ENCODE results near the gene NGFR.
"Not testable (repeated sequence)": the region's sequence is repeated elsewhere in the genome, so short reads cannot be mapped to it uniquely, and the experiment has no call there.

Gene NGFR

GRCh38 chr17:49495842-49496182 lies 719 bp downstream of the NGFR start:
- DNase-seq (ENCODE audit: low read depth in 2 of 2, low spot score in 1 of 2): no peak

- DNase-seq (ENCODE audit: low read depth in 2 of 2, low spot score in 1 of 2): peak; percentile 50 to 66
These were observed 1.2 kb downstream of the NGFR start for GRCh38 chr17:49496183-49496866.

DNA sequence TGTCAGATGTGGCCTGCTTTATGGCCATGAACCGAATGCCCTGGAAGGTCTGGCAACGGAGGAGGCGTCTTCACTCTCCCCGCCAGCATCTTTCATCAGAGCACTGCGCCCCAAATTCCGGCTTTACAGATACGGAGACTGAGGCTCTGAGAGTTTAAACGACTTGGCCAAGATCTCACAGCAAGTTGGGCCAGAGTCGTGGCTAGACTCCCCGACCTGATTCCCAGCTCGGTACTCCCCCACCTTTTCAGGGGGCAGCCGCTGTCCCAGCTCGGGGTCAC lies 1.7 kb downstream of the NGFR start:
- no peak for DNase-seq (ENCODE audit: low read depth in 2 of 2, low spot score in 1 of 2)

- no peak for DNase-seq (ENCODE audit: low read depth in 2 of 2, low spot score in 1 of 2)
These were observed 2.3 kb downstream of the NGFR start for GRCh38 chr17:49497148-49498028.

GRCh38 chr17:49498029-49498615 lies 3.0 kb downstream of the NGFR start:
- no peak for DNase-seq (ENCODE audit: low read depth in 2 of 2, low spot score in 1 of 2)

GRCh38 chr17:49501496-49501895 lies 6.4 kb downstream of the NGFR start:
- no peak for DNase-seq (ENCODE audit: low read depth in 2 of 2, low spot score in 1 of 2)

- DNase-seq (ENCODE audit: low read depth in 2 of 2, low spot score in 1 of 2): no peak
These were observed 7.2 kb downstream of the NGFR start for GRCh38 chr17:49502254-49502653.

GRCh38 chr17:49502680-49503079 lies 7.6 kb downstream of the NGFR start:
- DNase-seq (ENCODE audit: low read depth in 2 of 2, low spot score in 1 of 2): not testable (repeated sequence)

DNA sequence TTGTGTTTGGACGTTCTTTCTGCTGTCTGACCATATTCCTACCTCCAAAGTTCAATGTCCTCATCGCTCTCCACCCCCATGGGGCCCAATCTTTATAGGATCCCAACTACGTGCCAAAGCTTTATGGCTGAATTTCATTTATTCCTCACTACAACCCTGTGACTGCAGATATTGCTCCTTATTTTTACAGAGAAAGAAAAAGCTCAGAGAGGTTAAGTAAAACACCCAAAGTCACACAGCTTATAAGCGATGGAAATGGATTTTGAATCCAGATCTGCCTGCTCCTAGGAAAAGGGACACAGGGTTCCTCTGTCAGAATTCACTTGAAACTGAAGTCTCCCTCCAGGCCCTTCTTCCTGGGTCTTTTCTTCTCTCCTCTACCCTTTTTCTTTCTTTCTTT lies 9.3 kb downstream of the NGFR start:
- DNase-seq (ENCODE audit: low read depth in 2 of 2, low spot score in 1 of 2): no peak

GRCh38 chr17:49505854-49506253 lies 10.8 kb downstream of the NGFR start:
- DNase-seq (ENCODE audit: low read depth in 2 of 2, low spot score in 1 of 2): no peak

DNA sequence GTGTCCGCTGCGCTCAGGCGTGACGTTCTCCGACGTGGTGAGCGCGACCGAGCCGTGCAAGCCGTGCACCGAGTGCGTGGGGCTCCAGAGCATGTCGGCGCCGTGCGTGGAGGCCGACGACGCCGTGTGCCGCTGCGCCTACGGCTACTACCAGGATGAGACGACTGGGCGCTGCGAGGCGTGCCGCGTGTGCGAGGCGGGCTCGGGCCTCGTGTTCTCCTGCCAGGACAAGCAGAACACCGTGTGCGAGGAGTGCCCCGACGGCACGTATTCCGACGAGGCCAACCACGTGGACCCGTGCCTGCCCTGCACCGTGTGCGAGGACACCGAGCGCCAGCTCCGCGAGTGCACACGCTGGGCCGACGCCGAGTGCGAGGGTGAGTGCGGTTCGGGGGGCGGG lies 11.2 kb downstream of the NGFR start:
- no peak for DNase-seq (ENCODE audit: low read depth in 2 of 2, low spot score in 1 of 2)

DNA sequence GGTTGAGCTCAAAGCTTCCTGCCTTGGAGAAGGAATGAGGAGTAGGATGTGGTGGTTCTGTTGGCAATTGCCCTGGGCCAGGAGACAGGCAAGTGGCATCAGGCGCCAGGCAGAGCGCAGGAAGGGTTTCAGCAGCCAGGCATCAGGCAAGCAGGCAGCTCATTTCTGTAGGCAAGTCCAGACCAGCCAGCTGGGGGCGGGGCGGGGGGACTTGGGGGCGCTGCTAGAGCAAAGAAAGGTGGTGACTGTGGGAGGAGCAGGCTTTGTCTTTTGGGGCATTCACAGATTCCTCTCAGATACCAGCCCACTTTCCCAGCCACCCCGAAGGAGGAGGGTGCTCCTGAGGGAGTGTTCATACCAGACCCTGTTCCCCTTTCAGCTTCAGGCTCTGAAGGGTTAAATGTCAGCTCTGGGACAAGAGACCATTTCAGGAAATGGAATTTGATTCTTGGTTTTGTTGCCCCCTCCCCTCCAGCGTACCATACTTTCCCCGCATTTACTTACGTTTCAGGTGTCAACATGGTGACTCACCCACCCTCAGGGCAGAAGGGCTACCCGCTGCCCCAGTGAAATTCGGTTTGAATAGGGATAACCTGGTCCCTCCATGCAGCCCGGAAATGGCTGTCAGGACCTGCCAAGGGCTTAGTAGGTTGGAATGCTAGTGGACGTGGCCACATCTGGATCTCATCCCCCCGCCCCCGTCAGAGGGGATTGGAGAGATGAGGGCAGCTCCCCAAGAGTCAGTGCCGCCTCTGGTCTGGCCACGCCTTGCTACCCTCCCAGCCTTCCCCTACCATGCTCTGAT lies 13.2 kb downstream of the NGFR start:
- DNase-seq (ENCODE audit: low read depth in 2 of 2, low spot score in 1 of 2): no peak

- DNase-seq (ENCODE audit: low read depth in 2 of 2, low spot score in 1 of 2): no peak
These were observed 13.9 kb downstream of the NGFR start for GRCh38 chr17:49508866-49509587.

DNA sequence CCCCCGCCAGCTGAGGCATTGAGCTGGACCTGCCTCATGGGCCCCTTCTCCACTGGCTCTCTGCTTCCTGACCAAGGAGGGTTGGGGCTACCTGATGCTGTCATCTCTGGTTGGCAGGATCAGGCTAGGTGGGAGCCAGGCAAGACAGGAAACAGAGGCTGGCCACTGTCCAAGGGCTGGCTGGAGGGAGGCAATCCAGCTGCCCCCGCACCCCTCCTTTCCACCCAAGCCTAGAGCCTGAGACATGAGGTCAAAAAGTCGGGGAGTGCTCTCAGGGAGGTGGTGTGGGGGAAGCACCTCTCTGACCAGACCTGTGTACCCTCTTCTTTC lies 14.5 kb downstream of the NGFR start:
- DNase-seq (ENCODE audit: low read depth in 2 of 2, low spot score in 1 of 2): no peak

- DNase-seq (ENCODE audit: low read depth in 2 of 2, low spot score in 1 of 2): no peak
These were observed 15.1 kb downstream of the NGFR start for GRCh38 chr17:49510059-49510719.

GRCh38 chr17:49510720-49511110 lies 15.6 kb downstream of the NGFR start:
- no peak for DNase-seq (ENCODE audit: low read depth in 2 of 2, low spot score in 1 of 2)

- DNase-seq (ENCODE audit: low read depth in 2 of 2, low spot score in 1 of 2): no peak
These were observed 16.7 kb downstream of the NGFR start for GRCh38 chr17:49511810-49512209.

DNA sequence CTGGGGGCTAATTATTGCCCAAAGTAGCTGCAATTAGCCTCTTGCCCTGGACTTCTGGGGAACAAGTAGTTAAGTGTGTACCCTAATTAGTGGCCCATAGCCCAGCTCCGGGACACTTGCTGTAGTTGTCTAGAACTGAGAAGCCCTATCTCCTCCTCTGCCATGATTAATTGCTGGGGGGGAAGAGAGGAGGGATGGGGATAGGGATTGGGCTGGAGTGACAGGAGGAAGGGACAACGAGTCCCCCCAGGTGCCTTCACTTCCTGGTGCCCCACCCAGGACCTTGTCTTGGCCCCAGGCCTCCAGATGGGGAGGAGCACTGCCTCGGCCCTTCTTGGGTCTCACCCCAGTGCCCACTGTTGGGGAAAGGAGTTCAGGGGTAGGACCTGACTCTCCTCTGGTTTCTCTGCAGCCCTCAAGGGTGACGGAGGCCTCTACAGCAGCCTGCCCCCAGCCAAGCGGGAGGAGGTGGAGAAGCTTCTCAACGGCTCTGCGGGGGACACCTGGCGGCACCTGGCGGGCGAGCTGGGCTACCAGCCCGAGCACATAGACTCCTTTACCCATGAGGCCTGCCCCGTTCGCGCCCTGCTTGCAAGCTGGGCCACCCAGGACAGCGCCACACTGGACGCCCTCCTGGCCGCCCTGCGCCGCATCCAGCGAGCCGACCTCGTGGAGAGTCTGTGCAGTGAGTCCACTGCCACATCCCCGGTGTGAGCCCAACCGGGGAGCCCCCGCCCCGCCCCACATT lies 17.4 kb downstream of the NGFR start:
- DNase-seq (ENCODE audit: low read depth in 2 of 2, low spot score in 1 of 2): no peak

GRCh38 chr17:49513044-49513395 lies 17.9 kb downstream of the NGFR start:
- no peak for DNase-seq (ENCODE audit: low read depth in 2 of 2, low spot score in 1 of 2)

GRCh38 chr17:49513641-49514040 lies 18.5 kb downstream of the NGFR start:
- no peak for DNase-seq (ENCODE audit: low read depth in 2 of 2, low spot score in 1 of 2)

Measured in stimulated activated CD8-positive, alpha-beta memory T cell treated with anti-CD3 and anti-CD28 coated beads, Interleukin-4, amount 100 ng/mL, for 4 hours (primary cell).